ENCODE measurements around the gene VSTM1.

DNA sequence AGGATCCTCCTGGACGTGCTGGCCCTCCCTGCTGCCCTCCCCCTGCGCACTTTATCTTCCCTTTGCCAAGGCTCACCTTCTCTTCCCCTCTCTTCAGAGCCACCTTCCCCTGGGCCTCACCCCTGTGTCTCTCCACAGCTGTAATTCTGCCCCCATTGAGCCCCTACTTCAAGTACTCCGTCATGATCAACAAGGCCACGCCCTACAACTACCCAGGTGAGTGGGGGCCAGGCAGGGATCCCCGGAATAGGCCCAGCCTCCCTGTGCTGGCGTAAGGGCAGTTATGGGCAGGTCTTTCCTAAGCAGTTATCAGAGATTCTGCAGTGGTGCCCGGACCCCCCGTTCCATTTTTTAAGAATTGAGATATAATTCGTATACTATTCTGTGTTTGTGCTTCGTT lies 42.1 kb upstream of the VSTM1 start:
- TF ChIP-seq, protein P1, sequence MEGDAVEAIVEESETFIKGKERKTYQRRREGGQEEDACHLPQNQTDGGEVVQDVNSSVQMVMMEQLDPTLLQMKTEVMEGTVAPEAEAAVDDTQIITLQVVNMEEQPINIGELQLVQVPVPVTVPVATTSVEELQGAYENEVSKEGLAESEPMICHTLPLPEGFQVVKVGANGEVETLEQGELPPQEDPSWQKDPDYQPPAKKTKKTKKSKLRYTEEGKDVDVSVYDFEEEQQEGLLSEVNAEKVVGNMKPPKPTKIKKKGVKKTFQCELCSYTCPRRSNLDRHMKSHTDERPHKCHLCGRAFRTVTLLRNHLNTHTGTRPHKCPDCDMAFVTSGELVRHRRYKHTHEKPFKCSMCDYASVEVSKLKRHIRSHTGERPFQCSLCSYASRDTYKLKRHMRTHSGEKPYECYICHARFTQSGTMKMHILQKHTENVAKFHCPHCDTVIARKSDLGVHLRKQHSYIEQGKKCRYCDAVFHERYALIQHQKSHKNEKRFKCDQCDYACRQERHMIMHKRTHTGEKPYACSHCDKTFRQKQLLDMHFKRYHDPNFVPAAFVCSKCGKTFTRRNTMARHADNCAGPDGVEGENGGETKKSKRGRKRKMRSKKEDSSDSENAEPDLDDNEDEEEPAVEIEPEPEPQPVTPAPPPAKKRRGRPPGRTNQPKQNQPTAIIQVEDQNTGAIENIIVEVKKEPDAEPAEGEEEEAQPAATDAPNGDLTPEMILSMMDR (conservative IDR thresholded peaks at IDR 0.05; ENCODE audit: low read depth, low read length): no peak
- TF ChIP-seq POLR2A (IDR thresholded peaks at IDR 0.05; ENCODE audit: low read depth, low read length) (no peak), RCOR1 (IDR thresholded peaks at IDR 0.05; ENCODE audit: insufficient replicate concordance, low read length) (no peak)
